Middle frontal gyrus (tissue), 1 donor: ENCODE data around the gene PRKG1.
"Not testable (repeated sequence)": the region's sequence is repeated elsewhere in the genome, so short reads cannot be mapped to it uniquely, and the experiment has no call there.

ENCODE experiments used
- DNase-seq: peaks from one replicate; pipeline ENCODE4 v3.0.0-alpha.2; 2015; ENCODE audit warnings: low spot score; ENCODE audit errors: extremely low spot score

The PRKG1 gene

DNA sequence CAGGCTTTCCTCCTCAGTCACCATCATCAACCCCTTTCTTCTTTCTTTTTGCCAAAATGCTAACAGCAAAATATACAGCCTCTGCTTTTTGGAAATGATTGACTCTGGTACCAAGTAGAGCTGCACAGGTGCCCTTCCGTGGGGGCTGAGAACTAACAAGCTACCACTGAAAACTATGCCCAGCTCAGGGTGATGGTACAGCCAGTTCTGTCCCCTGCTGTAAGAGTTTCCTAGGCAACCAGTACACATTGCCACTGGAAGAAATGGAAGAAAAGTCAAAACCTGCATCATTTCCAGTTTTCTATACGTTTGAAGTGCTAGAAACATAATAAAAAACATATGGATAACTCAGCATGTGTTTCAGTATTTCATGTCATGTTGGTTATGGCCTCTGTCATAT, 297.5 kb downstream of the PRKG1 start:
- DNase-seq: no peak

DNA sequence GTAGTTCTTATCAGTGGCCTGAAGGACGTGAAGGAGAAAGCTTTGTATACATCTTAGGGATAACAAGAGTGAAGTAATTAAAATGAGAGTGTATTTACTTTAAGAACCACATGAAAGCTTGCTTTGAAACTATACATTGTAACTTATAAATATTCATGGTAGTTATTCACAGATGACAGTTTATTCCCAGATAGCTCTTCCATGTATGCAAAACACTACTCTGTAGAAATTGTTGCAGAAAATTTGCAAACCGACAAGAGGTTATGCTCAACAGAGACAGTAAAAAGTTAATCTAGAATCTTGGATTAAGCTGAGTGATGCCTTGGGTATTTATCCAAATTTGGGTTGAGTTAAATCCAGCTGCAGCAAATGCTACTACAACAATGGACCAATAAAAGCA, 301.5 kb downstream of the PRKG1 start:
- DNase-seq: no peak

DNA sequence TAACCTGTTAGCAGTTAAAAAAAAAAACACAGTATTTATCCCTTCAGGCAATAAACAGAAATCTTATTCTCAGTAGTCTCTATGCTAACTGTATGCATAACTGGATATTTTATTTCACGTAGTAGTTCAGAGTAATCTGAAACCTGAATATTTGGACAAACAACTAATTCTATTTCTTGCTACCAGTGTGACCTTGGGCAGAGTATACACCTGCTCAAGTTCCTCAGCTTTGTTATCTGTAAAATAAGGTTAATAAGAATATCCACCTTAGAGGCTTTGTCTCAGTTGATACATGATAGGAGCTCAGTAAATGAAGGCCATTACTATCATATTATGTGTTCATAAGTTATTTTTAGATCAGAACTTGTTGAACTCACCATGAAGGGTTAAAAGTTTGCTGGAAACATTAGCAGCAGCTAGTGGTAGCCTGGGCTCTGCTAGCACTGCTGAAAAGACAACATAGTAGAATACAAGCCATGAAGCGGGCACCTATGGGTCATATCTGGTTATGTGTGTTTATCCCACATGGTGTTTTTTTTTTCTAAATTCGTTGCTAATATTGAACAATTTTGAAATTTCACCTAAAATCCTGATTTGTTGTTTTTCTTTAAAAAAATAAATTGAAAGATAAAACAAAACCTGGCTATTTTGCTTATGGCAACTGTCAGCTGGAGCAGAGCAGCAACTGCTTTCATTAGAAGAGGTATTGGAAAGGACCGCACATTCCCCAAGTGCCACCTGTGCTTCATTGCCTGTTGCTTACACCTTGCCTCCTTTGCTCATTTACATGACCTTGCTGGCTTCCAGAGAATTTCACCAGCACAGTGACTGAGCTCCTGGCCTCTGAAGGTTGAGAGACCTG, 303.0 kb downstream of the PRKG1 start:
- DNase-seq: no peak

DNA sequence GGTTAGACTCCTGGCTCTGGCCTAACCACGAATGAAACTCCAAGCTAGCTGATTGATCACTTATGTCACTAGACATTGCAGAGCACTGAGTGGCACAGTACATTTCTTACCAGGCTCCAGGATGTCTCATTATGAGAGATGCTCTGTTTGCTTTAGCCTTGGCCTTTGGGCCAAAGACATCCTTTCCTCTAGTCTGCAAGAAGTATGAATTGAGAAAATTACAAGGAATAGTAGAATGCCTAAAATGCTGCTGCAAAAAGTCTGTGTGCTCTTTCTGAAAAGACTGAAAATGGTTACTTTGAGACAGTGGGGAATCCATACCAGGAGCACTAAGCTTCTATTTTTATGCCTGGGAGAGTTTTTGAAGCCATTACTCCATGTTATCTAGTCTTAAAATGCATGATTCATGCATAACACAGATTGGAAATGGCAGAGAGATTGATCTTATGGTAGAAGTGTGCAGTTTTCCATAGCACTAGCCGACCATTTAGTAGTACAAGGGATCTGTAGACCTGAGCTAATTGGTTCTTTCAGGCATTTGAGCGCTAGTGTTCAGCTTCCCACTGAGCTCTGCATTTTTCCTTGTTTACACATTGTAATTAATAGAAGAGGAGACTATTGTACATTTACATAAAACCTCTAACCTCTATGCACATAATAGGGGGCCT, 303.8 kb downstream of the PRKG1 start:
- no peak for DNase-seq

DNA sequence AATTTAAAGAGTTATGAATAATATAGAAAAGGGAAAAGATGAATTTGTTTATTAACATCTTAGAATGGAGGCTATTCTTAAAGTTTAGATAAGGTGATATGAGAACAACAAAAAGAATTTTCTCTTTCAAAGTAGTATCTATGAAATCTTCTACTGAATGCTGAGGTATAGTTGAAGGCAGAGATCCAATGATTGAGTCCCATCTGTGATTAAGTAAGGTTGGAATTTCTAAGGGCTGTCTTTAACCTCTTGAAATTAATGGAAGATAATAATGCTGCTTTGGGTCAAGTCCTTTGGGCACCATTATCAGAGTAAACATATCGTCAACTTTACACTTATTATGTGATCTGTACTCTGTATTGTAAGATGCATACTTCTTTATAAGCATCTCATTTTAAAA, 307.9 kb downstream of the PRKG1 start:
- no peak for DNase-seq

DNA sequence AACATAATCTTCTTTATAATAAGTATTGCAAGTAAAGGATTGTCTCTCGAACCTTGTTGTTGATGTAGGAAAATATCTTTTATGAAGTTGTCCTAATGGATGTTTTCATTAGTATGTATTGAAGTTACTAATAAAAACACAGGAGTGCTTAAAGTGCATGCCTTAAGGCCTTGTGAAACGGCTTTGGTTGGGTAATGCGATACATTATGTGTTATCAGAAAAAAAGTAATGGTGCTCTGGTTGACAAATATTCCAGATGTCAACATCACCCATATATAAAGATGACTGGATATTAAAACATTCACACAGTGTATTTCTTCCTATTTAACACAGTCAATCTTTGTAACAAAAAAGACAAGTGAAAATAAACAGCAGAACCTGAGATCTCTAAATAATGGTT, 310.7 kb downstream of the PRKG1 start:
- DNase-seq: no peak

DNA sequence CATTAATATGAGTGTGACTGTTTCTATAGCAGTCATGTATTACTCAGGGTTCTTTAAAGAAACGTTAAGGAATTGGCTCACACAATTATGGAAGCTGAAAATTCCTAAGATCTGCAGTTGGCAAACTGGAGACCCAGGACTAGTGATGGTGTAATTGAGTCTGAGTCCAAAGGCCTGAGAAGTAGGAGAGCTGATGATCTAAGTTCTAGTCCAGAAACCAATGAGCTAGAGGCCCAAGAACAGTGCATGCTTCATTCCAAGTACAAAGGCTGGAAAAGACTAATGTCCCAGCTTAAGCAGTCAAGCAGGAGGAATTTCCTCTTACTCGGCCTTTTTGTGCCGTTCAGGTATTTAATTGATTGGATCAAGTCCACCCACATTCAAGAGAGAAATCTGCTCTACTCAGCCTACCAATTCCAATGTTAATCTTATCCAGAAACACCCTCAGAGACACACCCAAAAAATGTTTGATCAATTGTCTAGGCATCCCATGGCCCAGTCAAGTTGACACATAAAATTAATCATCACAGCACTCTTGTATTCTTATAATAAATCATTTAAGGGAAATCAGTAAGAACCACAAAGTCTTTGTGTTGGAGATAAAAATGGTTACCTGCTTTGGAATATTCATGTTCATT, 312.1 kb downstream of the PRKG1 start:
- DNase-seq: no peak

DNA sequence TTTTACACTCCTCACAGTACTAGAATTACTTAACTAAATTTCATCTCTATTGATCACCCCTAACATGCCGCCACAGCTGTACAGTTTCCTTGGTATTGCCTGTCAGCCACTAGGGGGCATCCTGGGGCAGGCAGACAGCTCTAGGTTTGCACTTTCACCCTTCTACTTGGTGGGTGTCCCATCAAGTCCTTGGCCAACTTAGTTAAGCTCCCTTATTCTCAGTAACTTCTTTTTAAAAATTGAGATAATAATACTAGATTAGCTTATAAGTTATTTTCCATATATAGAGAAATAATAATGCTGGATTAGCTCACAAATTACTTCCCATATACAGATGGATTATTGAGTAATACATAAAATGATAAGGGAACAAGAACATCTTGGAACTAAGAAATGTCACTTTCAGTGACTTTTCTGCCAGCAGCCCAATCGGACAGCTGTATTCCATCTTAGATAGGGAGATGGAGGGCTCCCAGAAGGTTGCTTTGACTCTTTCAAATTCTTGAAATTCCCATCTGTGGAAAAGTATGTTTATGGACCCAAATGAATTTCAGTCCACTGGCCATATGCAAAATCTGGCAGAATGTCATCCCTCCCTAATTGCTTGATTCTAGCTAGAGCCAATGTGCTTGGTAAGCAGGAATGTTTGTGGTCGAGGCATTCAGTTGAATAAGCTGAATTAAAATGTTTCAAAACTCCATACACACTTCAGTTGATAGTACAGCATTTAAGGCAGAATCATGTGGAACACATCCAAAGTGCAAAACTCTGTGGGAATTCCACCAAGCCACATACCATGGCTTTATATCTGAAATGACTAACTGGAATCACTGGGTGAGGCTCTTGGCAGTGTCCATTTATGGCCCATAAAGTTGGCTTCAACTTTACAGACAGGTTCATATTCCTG, 315.4 kb downstream of the PRKG1 start:
- DNase-seq: no peak

DNA sequence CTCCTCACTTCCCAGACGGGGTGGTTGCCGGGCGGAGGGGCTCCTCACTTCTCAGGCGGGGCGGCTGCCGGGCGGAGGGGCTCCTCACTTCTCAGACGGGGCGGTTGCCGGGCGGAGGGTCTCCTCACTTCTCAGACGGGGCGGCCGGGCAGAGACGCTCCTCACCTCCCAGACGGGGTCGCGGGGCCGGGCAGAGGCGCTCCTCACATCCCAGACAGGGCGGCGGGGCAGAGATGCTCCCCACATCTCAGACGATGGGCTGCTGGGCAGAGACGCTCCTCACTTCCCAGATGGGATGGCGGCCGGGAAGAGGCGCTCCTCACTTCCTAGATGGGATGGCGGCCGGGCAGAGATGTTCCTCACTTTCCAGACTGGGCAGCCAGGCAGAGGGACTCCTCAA, 318.7 kb downstream of the PRKG1 start:
- not testable (repeated sequence) for DNase-seq

DNA sequence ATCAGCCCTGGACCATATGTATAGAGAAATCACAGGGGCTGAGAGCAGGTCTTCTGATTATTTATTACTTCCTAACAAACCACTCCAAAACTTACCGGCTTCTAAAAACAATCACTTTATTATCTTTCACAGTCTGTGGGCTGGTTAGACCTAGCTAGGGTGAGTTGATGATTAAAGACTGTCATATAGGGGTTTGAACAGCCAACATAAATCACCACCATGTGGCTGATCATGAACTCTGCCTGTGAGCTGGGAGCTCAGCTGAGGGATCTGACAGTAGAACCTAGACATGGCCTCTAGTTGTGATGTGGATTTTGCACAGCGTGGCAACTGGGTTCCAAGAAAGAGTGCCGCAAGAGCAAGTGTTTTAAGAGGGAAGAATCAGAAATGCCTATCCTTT, 319.8 kb downstream of the PRKG1 start:
- DNase-seq: no peak

DNA sequence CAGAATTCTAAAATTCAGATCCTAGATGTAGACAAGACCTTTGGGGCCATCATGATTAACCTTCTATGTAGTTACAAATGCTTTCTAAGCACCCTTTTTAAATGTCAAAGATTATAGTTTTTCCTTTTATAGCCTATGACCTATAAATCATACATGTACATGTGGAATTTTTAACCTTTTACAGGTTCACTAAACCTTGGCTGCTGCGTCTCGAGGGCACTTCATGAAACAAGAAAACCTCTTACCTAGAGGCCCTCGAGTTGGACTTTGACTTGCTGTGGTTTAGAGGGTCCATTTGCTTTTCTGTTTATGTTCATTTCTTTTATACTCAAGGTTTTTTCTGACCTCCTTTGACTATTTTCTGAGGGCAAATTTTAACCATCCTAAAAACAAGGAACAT, 323.0 kb downstream of the PRKG1 start:
- DNase-seq: no peak

DNA sequence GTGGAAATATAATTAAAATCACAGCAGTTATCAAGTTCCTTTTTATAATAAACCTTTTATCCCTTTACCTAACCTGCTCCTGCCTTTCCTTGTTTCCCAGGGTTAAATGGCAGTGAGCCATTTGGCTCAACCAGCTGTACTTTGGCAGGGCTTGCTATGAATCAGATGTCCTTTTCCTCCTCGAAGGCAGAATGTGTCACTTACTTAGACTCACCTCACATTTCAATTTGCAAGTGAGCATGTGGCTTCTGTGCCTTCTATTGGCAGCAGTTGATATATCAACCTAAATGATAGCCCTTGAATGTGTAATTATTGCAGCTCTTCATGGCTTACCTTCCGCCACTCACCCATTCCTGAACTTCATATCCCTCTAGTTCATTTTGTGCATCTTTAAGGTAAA, 323.4 kb downstream of the PRKG1 start:
- no peak for DNase-seq

DNA sequence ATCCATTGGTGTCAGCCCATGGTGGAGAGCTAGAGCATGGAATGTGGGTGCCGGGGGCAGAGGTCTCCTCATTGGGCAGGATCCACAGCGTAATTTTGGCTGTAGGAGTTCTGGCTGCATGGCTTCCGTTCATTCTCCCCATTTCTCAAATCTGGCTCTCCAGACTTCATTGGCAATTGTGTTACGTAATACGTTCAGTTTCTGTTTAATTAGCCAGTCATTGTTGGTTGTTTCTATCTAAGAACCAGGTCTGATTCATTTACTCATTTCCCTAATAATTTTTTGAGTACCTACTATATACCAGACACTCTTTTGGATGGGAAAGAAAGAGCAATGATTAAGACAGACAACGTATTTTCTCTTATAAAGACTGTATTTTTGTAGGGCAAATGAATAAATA, 325.6 kb downstream of the PRKG1 start:
- no peak for DNase-seq

DNA sequence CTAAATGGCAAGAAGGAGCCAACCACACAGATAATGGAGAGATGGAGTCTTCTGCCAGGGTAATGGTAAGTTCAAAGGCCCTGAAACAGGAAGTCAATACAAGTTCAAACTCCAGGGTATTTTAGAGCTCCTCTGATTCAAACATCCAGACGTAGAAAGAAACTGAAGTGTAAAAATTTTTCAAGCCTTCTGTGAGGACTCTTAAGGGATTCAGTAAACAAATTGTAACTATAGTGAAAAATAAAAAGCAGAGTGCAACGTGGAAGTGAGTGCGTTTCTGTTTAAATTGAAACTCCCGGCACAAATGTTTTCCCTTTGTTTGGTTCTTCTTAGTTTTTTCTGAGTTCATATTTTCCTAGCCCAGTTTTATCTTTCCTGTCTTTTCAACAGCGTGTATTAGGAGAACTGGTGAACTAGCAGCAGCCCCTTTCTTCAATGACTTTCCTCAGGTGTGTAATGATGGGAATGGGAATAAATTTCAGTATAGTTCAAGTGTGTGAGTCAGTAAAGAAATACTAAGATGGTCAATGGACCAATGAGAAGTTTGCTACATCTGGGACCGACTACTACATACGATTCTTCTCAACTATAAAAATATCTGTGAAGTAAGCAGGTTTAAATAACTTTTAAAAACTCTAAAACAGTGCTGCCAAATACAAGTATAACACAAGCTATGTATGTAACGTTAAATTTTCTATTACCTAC, 326.3 kb downstream of the PRKG1 start:
- DNase-seq: no peak

DNA sequence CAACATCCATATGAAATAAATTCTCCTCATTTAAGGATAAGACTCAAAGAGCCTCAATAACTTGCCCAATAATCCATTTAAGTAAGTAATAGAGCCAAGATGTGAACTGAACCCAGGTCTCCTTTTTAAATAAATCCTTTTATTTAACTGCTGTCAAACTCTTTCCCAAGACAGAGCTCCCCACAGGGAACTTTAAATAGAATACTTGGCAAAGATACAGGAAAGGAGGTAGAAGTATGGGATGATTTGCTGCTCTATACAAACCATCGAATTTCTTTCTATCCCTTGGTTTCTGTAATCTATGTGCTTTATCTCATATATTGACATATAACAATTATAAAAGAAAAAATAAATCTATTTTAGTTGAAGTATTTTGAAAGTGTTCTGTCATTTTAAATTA, 329.2 kb downstream of the PRKG1 start:
- no peak for DNase-seq

DNA sequence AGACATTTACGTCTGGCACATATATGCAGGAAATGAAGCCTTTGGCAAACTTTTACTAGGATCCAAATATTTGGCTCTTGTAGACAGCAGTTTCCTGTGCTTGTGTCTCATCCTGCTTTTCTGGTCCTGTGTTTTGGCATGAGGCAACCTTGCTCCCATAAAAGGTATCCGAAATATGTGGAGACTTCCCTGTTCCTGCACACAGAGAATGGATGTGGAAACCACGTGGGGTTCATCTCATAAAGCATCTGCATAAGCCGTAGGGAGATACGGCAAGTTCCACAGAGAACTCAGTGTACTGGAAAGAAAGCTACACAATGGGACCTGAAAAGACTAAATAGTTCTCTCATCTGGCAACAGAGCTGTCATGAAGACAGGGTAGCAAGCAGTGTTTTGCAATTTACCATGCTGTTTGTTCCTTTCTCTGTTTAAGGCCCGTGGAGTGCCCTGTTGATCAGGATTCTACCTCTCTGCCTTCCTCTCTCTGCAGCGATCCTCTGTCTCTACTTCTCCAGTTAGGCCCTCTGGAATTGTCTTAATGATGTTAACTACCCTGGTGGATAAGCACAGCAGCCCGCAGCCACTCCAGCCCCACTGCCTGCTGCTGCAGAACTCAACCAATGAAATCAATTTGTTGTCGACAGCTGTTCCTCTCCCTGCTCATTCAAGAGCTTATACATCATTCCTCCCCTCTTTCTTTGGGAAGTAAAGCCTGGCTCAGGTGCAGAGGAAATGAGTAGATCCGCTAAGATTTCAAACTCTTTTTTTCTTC, 331.5 kb downstream of the PRKG1 start:
- no peak for DNase-seq

DNA sequence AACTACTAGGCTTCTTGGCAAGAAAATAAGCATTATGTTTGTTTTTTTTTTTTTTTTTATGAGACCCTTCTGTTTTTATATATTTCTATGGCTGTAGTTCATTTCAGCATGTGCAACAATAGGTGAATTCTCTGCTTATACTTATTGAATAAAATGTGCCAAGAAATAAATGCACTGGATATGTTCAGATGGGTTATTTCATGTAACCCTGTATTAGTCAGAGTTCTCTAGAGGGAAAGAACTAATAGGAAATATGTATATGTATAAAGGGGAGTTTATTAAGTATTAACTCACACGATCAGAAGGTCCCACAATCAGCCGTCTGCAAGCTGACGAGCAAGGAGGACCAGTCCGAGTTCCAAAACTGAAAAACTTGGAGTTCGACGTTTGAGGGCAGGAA, 332.3 kb downstream of the PRKG1 start:
- DNase-seq: no peak

DNA sequence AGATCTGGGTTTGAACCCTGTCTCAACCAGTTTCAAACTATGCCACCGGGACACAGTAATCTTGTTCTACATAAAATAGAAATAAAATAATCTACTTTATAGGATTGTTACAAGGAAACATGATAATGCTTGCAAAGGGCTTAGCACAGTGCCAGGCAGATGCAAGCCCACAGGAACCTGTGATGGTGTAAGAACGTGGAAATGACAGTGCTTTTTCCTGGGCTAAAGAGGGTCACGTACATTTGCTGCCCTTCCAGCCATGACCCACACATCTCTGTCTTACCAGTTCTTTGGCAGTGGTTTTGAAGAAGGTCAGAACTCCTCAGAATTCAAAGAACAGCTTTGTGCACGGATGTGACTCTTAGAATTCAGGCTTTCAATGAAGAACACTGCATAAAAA, 342.2 kb downstream of the PRKG1 start:
- DNase-seq: no peak

DNA sequence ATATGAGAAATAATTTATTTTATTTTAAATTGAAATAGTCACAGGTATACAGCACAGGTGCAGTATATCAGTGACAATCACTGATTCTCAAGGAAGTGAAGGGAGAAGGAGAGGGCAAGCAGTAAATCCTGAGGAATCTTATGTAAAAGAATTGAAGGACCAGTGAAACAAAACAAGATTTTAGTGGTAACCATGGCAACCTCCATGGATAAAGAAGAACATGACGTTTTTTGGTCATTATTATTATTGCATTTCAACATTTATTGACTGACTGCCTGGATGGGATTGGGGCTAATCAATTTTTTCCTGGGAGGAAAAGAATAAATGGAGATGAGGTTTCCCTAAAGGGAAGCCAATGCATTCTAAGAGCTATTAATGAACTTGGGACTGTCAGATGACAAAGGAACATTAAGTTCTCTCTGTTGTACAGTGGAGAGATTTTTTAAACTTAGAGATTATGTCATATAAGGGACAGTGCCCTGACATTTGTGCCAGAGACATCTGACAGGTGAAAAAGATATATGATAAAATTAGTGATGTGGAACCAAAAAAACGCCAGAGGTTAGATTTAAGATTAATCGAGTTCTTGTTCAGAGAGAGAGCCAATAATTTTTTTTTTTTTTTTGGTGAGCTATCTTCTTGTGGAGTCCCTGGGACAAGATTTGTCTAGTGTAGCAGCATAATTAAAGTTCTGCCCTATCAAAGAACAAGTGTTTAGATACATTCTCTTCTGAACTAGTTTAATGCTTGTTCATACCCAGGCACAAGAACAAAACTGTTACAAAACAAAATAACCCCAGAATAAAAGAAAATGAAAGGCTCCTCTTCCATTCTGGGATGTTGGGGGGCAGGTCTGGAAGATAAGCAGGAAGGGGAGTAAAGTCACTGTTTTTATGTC, 345.2 kb downstream of the PRKG1 start:
- no peak for DNase-seq
